Liver (tissue), 9 donors: ENCODE measurements around the gene TIRAP. TPM values are rescaled to one million over a fixed set of nuclear protein-coding genes. Genes with fewer than 3 reads are reported as not detected.

Experiments used
- DNase-seq: peaks from one replicate; pipeline ENCODE4 v3.0.0-alpha.2; 2017; ENCODE audit warnings: low spot score
- H3K27ac ChIP-seq, 2 donors: one replicate each; pipeline ENCODE4 v1.7.0; 2013; ENCODE audit warnings: inconsistent platforms in 2 of 2, low read length in 2 of 2, control low read depth in 1 of 2, low read depth in 1 of 2, mild to moderate bottlenecking in 1 of 2
- H3K27me3 ChIP-seq, 4 donors: one replicate each; pipeline versions ENCODE4 v1.6.1 to v1.7.0; 2013; ENCODE audit warnings: low read length in 3 of 4, inconsistent platforms in 1 of 4, mild to moderate bottlenecking in 1 of 4, moderate library complexity in 1 of 4; ENCODE audit not compliant: control insufficient read depth in 4 of 4, insufficient read depth in 4 of 4
- H3K36me3 ChIP-seq, 4 donors: one replicate each; pipeline versions ENCODE4 v1.6.1 to v1.7.0; 2013; ENCODE audit warnings: low read length in 3 of 4, mild to moderate bottlenecking in 3 of 4, low read depth in 1 of 4, moderate library complexity in 1 of 4; ENCODE audit not compliant: control insufficient read depth in 4 of 4, insufficient read depth in 3 of 4
- H3K4me1 ChIP-seq, 4 donors: one replicate each; pipeline versions ENCODE4 v1.6.1 to v1.7.0; 2013; ENCODE audit warnings: low read length in 3 of 4, mild to moderate bottlenecking in 3 of 4, moderate library complexity in 1 of 4; ENCODE audit not compliant: control insufficient read depth in 4 of 4, insufficient read depth in 4 of 4
- H3K4me3 ChIP-seq, 3 donors: one replicate each; pipeline versions ENCODE4 v1.6.1 to v1.7.0; 2013; ENCODE audit warnings: low read length in 3 of 3, control low read depth in 1 of 3, low read depth in 1 of 3, mild to moderate bottlenecking in 1 of 3
- H3K9ac ChIP-seq, 2 donors: one replicate each; pipeline ENCODE4 v1.7.0; 2013; ENCODE audit warnings: low read length in 2 of 2, mild to moderate bottlenecking in 2 of 2, moderate library complexity in 2 of 2, control low read depth in 1 of 2, low read depth in 1 of 2
- H3K9me3 ChIP-seq, 4 donors: one replicate each; pipeline versions ENCODE4 v1.6.1 to v1.7.0; 2013; ENCODE audit warnings: low read length in 3 of 4; ENCODE audit not compliant: control insufficient read depth in 4 of 4
- CTCF ChIP-seq: fragments of 150-350 bp; IDR thresholded peaks from 2 replicates; pipeline ENCODE4 v1.5.1; 2017; ENCODE audit warnings: improper control_type of control experiment, low read depth, low read length; ENCODE audit not compliant: missing input control
- EGR1 ChIP-seq, 2 donors: IDR thresholded peaks; 2 replicates each; pipeline ENCODE4 v1.6.1; 2016 to 2018; ENCODE audit warnings: antibody characterized with exemption in 2 of 2, low read depth in 2 of 2
- FOXA1 ChIP-seq: IDR thresholded peaks from 2 replicates; pipeline ENCODE4 v1.6.1; 2016; ENCODE audit warnings: antibody characterized with exemption
- GABPA ChIP-seq, 2 donors: IDR thresholded peaks in 1 of 2; conservative IDR thresholded peaks in 1 of 2; 2 replicates each; pipeline ENCODE4 v1.6.1; 2016; ENCODE audit warnings: antibody characterized with exemption in 2 of 2, mild to moderate bottlenecking in 1 of 2, moderate library complexity in 1 of 2
- HNF4A ChIP-seq, 2 donors: conservative IDR thresholded peaks; 2 replicates each; pipeline ENCODE4 v1.6.1; 2016; ENCODE audit warnings: antibody characterized with exemption in 2 of 2, mild to moderate bottlenecking in 2 of 2
- HNF4G ChIP-seq: IDR thresholded peaks from 2 replicates; pipeline ENCODE4 v1.6.1; 2016; ENCODE audit warnings: antibody characterized with exemption
- JUND ChIP-seq, 2 donors: IDR thresholded peaks; 2 replicates each; pipeline ENCODE4 v1.6.1; 2016; ENCODE audit warnings: antibody characterized with exemption in 2 of 2
- MAX ChIP-seq: IDR thresholded peaks from 2 replicates; pipeline ENCODE4 v1.6.1; 2016; ENCODE audit warnings: antibody characterized with exemption
- NR2F2 ChIP-seq: IDR thresholded peaks from 2 replicates; pipeline ENCODE4 v1.6.1; 2016; ENCODE audit warnings: antibody characterized with exemption
- RAD21 ChIP-seq, 2 donors: IDR thresholded peaks; 2 replicates each; pipeline ENCODE4 v1.6.1; 2016; ENCODE audit warnings: antibody characterized with exemption in 2 of 2, mild to moderate bottlenecking in 2 of 2
- REST ChIP-seq: IDR thresholded peaks from 2 replicates; pipeline ENCODE4 v1.6.1; 2016; ENCODE audit warnings: antibody characterized with exemption, mild to moderate bottlenecking
- RXRA ChIP-seq, 2 donors: IDR thresholded peaks; 2 replicates each; pipeline ENCODE4 v1.6.1; 2017 to 2018; ENCODE audit warnings: antibody characterized with exemption in 2 of 2, mild to moderate bottlenecking in 1 of 2
- SP1 ChIP-seq: IDR thresholded peaks from 2 replicates; pipeline ENCODE4 v1.6.1; 2018; ENCODE audit warnings: antibody characterized with exemption, mild to moderate bottlenecking
- TAF1 ChIP-seq: conservative IDR thresholded peaks from 2 replicates; pipeline ENCODE4 v1.6.1; 2016; ENCODE audit warnings: antibody characterized with exemption, mild to moderate bottlenecking
- YY1 ChIP-seq: IDR thresholded peaks from 2 replicates; pipeline ENCODE4 v1.6.1; 2016; ENCODE audit warnings: antibody characterized with exemption, mild to moderate bottlenecking
- WGBS: extraction: QIAGEN DNeasy Blood & Tissue Kit; methylation state at CpG from one replicate; pipeline ENCODE4 v1.1.7; 2013; 5-methylcytosine and 5-hydroxymethylcytosine counted together
- polyA plus RNA-seq, 2 donors: library from polyadenylated mRNA; stranded (reverse) in 1 of 2; unstranded in 1 of 2; fragments of 200-250 nt in 1 of 2; fragments of >200 nt in 1 of 2; fragmentation: Nextera tagmentation in 1 of 2; extraction: Ambion mirVana in 1 of 2; gene quantifications; one replicate each; pipeline versions ENCODE4 v1.2.1 to v1.2.3, GENCODE V29; 2013 to 2015
- total RNA-seq, 2 donors: library from RNA; depleted of rRNA; stranded (reverse); fragments of >200 nt; gene quantifications; one replicate each; pipeline ENCODE4 v1.2.3, GENCODE V29; 2014
- TF ChIP-seq, protein P1 (sequence below): IDR thresholded peaks from 2 replicates; pipeline ENCODE4 v1.6.1; 2016; ENCODE audit warnings: antibody characterized with exemption
- TF ChIP-seq, protein P2 (sequence below): IDR thresholded peaks from 2 replicates; pipeline ENCODE4 v1.6.1; 2016; ENCODE audit warnings: antibody characterized with exemption
- donor health status: healthy.
- donor health status: healthy.
- donor health status: healthy.
- donor health status: healthy.
- donor health status: healthy.

Gene TIRAP
- total and polyA plus RNA-seq, 4 donors: 3.9 to 9.5 (median 6.4) TPM

GRCh38 chr11:126310992-126311310, 28.1 kb downstream of the TIRAP start:
- Histone ChIP-seq H3K9ac (no peak overlapping the region), H3K27me3 (no peaks in the 10 kb centered on the region), H3K9me3 (no peaks in the 10 kb centered on the region), H3K4me3 (no peak overlapping the region), H3K4me1 (peaks cover 0 to 6% (median 2%) of the 10 kb centered on the region in 4 donors), H3K27ac (peak overlapping the region; percentile 4 to 10), H3K36me3 (peaks cover 0 to 3% (median under 1%) of the 10 kb centered on the region in 4 donors)
- no peak for DNase-seq
- TF ChIP-seq EGR1 (IDR thresholded peaks at IDR 0.05; ENCODE audit: low read depth in 2 of 2) (no peak), NR2F2 (no peak), HNF4A (conservative IDR thresholded peaks at IDR 0.05) (no peak), CTCF (no peak), HNF4G (no peak), RAD21 (IDR thresholded peaks at IDR 0.05) (no peak), TAF1 (no peak), GABPA (IDR thresholded peaks at IDR 0.05 in 1 of 2, conservative IDR thresholded peaks at IDR 0.05 in 1 of 2) (no peak), MAX (no peak), SP1 (no peak), RXRA (IDR thresholded peaks at IDR 0.05) (no peak), JUND (IDR thresholded peaks at IDR 0.05) (no peak), YY1 (no peak), REST (no peak), FOXA1 (no peak)
- TF ChIP-seq, protein P1, sequence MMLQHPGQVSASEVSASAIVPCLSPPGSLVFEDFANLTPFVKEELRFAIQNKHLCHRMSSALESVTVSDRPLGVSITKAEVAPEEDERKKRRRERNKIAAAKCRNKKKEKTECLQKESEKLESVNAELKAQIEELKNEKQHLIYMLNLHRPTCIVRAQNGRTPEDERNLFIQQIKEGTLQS: no peak
- TF ChIP-seq, protein P2, sequence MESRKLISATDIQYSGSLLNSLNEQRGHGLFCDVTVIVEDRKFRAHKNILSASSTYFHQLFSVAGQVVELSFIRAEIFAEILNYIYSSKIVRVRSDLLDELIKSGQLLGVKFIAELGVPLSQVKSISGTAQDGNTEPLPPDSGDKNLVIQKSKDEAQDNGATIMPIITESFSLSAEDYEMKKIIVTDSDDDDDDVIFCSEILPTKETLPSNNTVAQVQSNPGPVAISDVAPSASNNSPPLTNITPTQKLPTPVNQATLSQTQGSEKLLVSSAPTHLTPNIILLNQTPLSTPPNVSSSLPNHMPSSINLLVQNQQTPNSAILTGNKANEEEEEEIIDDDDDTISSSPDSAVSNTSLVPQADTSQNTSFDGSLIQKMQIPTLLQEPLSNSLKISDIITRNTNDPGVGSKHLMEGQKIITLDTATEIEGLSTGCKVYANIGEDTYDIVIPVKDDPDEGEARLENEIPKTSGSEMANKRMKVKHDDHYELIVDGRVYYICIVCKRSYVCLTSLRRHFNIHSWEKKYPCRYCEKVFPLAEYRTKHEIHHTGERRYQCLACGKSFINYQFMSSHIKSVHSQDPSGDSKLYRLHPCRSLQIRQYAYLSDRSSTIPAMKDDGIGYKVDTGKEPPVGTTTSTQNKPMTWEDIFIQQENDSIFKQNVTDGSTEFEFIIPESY: no peak
- 71% methylated on average over 6 of the region's 6 CpGs for WGBS
